ENCODE data around the gene DHRS7. TPM values are rescaled to one million over a fixed set of nuclear protein-coding genes. Genes with fewer than 3 reads are reported as not detected.

Gene DHRS7
- total and polyA plus RNA-seq, 9 of the 15 experiments (the other 6 are each of a cell fraction or from before 2014, with no cell fraction given), result 10.2 to 20.1 (median 15.7) TPM

- TF ChIP-seq CSDE1 (IDR thresholded peaks at IDR 0.05) (no peak), JUND (IDR thresholded peaks at IDR 0.05; ENCODE audit: borderline replicate concordance, low read depth, low read length) (peak; percentile 48; the same call in 1 of the 2 replicates), JUND (tag; IDR thresholded peaks at IDR 0.05; ENCODE audit: borderline replicate concordance, low read depth, low read length) (peak; percentile 34; the same call in 1 of the 3 replicates), SMARCC2 (IDR thresholded peaks at IDR 0.05; ENCODE audit: low read depth) (no peak), ESRRA (IDR thresholded peaks at IDR 0.05; ENCODE audit: borderline replicate concordance, low read depth) (peak; percentile 41; the same call in 1 of the 2 replicates), BMI1 (IDR thresholded peaks at IDR 0.05; ENCODE audit: low read length) (no peak), PKNOX1 (IDR thresholded peaks at IDR 0.05) (no peak), ETS2 (tag; IDR thresholded peaks at IDR 0.05; ENCODE audit: borderline replicate concordance, poor library complexity, severe bottlenecking) (no peak), ZNF445 (CRISPR knock-in tag; IDR thresholded peaks at IDR 0.05; ENCODE audit: low read depth) (no peak), GATAD2B (IDR thresholded peaks at IDR 0.05; ENCODE audit: borderline replicate concordance) (no peak), TCF7L2 (IDR thresholded peaks at IDR 0.05; ENCODE audit: low read depth, low read length) (no peak), SMARCB1 (IDR thresholded peaks at IDR 0.05; ENCODE audit: insufficient read length, low read depth) (no peak), PHB (CRISPR knock-in tag; IDR thresholded peaks at IDR 0.05) (no peak), HEY1 (CRISPR knock-in tag; IDR thresholded peaks at IDR 0.05; ENCODE audit: borderline replicate concordance) (no peak), NR1H2 (CRISPR knock-in tag; IDR thresholded peaks at IDR 0.05) (no peak), MED1 (CRISPR knock-in tag; IDR thresholded peaks at IDR 0.05; ENCODE audit: borderline replicate concordance) (no peak), CEBPG (CRISPR knock-in tag; IDR thresholded peaks at IDR 0.05) (no peak), CEBPG (tag; conservative IDR thresholded peaks at IDR 0.05 in 1 of 2, IDR thresholded peaks at IDR 0.05 in 1 of 2) (no peak), ZKSCAN3 (CRISPR knock-in tag; IDR thresholded peaks at IDR 0.05) (no peak), ZNF197 (CRISPR knock-in tag; IDR thresholded peaks at IDR 0.05; ENCODE audit: low read depth) (no peak), ATF7 (IDR thresholded peaks at IDR 0.05) (no peak), MITF (IDR thresholded peaks at IDR 0.05) (0 out of 2 replicates have a peak, but pooled peaks have one; percentile 24), PREB (CRISPR knock-in tag; IDR thresholded peaks at IDR 0.05) (no peak), SMAD2 (IDR thresholded peaks at IDR 0.05; ENCODE audit: low read depth, low read length) (no peak), SMC3 (conservative IDR thresholded peaks at IDR 0.05; ENCODE audit: insufficient read depth, low read depth, low read length) (no peak), ELF1 (tag; IDR thresholded peaks at IDR 0.05) (no peak), HMBOX1 (IDR thresholded peaks at IDR 0.05) (0 out of 2 replicates have a peak, but pooled peaks have one; percentile 38)
Observed at GRCh38 chr14:60094306-60094897, 70.8 kb downstream of the DHRS7 start (continued).
